ENCODE measurements around the gene XKR7.

Gene XKR7

GRCh38 chr20:32007787-32008616 lies 40.1 kb downstream of the XKR7 start:
- no peak for DNase-seq (ENCODE audit: low spot score)

GRCh38 chr20:32009564-32009963 lies 41.6 kb downstream of the XKR7 start:
- no peak for TF ChIP-seq CTCF (IDR thresholded peaks at IDR 0.05; ENCODE audit: extremely low read depth, missing control alignments)
- DNase-seq (ENCODE audit: low spot score) = no peak

More at GRCh38 chr20:32007787-32008616, 40.1 kb downstream of the XKR7 start:
- no peak for TF ChIP-seq CTCF (IDR thresholded peaks at IDR 0.05; ENCODE audit: extremely low read depth, missing control alignments)

GRCh38 chr20:32010101-32010500 lies 42.1 kb downstream of the XKR7 start, which contains the start of gene CCM2L:
CCM2L (plus strand) TSS chr20:32010438; CDS start chr20:32010455, 17 bp downstream.
- TF ChIP-seq CTCF (IDR thresholded peaks at IDR 0.05; ENCODE audit: extremely low read depth, missing control alignments) = no peak
- no peak for DNase-seq (ENCODE audit: low spot score)

GRCh38 chr20:32010666-32011065 lies 42.7 kb downstream of the XKR7 start:
- TF ChIP-seq CTCF (IDR thresholded peaks at IDR 0.05; ENCODE audit: extremely low read depth, missing control alignments) = no peak
- DNase-seq (ENCODE audit: low spot score) = no peak

GRCh38 chr20:32012159-32012688 lies 44.3 kb downstream of the XKR7 start:
- TF ChIP-seq CTCF (IDR thresholded peaks at IDR 0.05; ENCODE audit: extremely low read depth, missing control alignments) = no peak
- no peak for DNase-seq (ENCODE audit: low spot score)

GRCh38 chr20:32013326-32013725 lies 45.4 kb downstream of the XKR7 start:
- no peak for TF ChIP-seq CTCF (IDR thresholded peaks at IDR 0.05; ENCODE audit: extremely low read depth, missing control alignments)

GRCh38 chr20:32017711-32018251 lies 49.8 kb downstream of the XKR7 start:
- TF ChIP-seq CTCF (IDR thresholded peaks at IDR 0.05; ENCODE audit: extremely low read depth, missing control alignments) = no peak
- DNase-seq (ENCODE audit: low spot score) = peak; percentile 67

More at GRCh38 chr20:32013326-32013725, 45.4 kb downstream of the XKR7 start:
- no peak for DNase-seq (ENCODE audit: low spot score)

All from GM20000 (cell line).